ENCODE data around the gene UBE2H. TPM values are rescaled to one million over a fixed set of nuclear protein-coding genes. Genes with fewer than 3 reads are reported as not detected.

Gene UBE2H
- total RNA-seq, 3 donors from 2014 or later = 39.6 to 85.9 (median 40.0) TPM

- no peak for DNase-seq
- ATAC-seq = no peak
- no peaks in the 10 kb centered on the region for H3K36me3 ChIP-seq (ENCODE audit: low read depth)
- intact Hi-C loops (cut with DNase I, micrococcal nuclease) = no loop called here
- H3K9me3 ChIP-seq = peaks cover 8% of the 10 kb centered on the region
- TF ChIP-seq CTCF (IDR thresholded peaks at IDR 0.05) = no peak
- H3K4me1 ChIP-seq (ENCODE audit: low read depth) = no peaks in the 10 kb centered on the region
- H3K4me3 ChIP-seq = no peak overlapping the region
Observed at GRCh38 chr7:129816742-129817141, 136.0 kb downstream of the UBE2H start.

GRCh38 chr7:129807863-129808262 lies 144.9 kb downstream of the UBE2H start:
- intact Hi-C loops (cut with DNase I, micrococcal nuclease) = no loop called here
- no peak for TF ChIP-seq CTCF (IDR thresholded peaks at IDR 0.05)
- DNase-seq (no peak), ATAC-seq (no peak)
- no peaks in the 10 kb centered on the region for H3K36me3 ChIP-seq (ENCODE audit: low read depth)
- H3K4me1 ChIP-seq (ENCODE audit: low read depth) = no peaks in the 10 kb centered on the region
- no peak overlapping the region for H3K4me3 ChIP-seq
- no peaks in the 10 kb centered on the region for H3K9me3 ChIP-seq

DNA sequence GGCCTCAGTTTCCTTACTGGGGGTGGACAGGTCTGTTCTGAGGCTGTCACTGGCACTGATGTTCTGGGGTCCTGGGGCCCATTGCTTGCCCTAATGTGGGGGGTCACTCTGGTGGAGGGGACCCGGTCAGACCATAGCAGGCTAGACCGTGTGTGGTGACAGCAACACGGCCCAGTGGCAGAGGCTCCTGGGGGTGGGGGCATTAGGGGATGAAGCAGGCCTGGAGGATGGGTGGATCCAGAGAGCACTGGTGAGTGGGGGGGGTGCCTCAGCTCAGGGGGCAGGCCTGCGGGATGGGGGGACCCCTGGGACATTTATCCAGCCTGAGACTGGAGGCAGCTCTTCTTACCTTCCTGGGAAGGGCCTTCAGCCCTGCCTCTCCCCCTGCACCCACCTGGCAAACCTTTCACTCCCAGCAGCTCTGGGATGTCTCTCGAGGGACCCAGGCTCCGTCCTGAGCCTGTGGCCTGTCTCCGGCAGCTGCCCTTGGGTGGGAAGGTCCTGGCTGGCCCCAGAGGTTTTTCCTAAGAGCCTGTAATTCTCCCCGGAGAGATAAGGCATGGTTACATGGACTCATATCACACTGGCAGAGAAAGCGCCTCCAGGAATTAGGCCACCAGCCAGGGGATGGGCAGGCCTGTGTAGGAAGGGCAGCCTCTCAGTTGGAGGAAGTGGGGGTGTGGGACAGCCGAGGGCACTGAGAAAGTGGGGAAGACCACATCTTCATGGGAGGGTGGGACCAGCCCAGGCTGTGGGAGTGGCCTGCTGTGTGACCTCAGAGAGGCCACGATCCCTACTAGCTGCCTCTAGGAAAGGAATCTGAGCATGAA lies 147.7 kb downstream of the UBE2H start:
- Histone ChIP-seq H3K36me3 (ENCODE audit: low read depth) (no peaks in the 10 kb centered on the region), H3K9me3 (no peaks in the 10 kb centered on the region), H3K4me3 (no peak overlapping the region), H3K4me1 (ENCODE audit: low read depth) (no peaks in the 10 kb centered on the region)
- no peak for TF ChIP-seq CTCF (IDR thresholded peaks at IDR 0.05)
- no peak for DNase-seq
- peak; percentile 38 for ATAC-seq
- intact Hi-C loops (cut with DNase I, micrococcal nuclease) = no loop called here

DNA sequence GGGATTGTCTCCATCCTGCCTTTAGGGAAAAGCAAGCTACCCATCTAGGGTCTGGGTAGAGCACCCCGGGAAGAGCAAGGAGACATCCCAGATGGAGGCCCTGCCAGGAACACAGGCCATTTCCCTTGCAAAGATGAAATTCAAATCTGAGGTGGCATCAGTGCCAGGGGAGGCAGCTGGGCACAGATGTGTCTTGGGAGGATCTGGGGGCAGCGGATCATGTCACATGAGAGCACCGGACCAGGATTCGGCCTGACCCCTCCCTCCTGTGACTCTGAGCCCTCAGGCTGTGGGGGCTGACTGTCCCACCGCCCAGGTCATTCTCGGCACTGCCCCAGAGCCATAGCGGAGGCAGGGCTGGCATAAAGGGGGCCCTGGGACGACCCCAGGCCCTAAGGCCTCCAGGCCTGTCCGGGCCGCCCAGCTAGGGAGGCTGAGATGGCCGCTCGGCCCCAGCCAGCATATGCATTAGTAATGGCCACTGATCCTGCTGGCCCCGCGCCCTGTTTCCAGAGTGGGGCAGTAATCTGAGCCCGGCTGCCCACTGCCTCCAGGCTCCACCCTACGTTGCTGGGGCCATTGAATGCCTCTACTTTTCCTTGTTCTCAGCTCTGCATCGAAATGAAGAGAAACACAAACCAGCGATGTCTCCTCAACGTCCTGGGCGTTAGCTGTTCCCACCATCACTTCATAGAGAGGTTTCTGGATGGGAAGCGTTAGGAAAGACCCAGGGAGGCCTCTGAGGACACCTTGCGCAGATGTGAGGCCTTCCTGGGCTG lies 148.5 kb downstream of the UBE2H start:
- TF ChIP-seq CTCF (IDR thresholded peaks at IDR 0.05) = no peak
- H3K9me3 ChIP-seq = no peaks in the 10 kb centered on the region
- H3K4me3 ChIP-seq = no peak overlapping the region
- intact Hi-C loops (cut with DNase I, micrococcal nuclease) = no loop called here
- no peaks in the 10 kb centered on the region for H3K36me3 ChIP-seq (ENCODE audit: low read depth)
- no peaks in the 10 kb centered on the region for H3K4me1 ChIP-seq (ENCODE audit: low read depth)
- no peak for ATAC-seq
- no peak for DNase-seq

DNA sequence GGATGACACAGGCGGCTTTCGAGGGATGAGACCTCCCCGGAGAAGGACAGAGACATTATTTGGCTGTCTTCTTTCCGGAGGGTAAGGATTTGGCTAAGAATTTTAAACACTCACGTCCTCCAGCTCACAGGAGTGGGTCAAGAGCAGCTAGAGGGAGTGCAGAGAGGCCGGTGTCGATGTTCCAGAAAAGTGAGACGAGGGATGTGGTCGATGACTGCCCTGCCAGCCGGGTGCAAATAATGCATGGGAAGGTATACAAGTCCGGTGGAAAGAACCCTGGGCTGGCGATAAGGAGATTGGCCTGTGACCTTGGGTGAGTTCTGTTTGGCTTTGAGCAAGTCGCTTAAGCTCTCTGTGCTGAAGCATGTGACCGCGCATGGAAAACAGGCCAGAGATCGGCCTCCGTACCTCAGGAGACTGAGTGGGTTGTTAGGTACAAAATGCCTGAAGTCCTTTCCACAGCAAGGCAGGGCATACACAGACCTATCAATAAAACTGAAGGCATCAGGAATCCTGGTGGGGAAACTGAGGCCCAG lies 149.1 kb downstream of the UBE2H start:
- TF ChIP-seq CTCF (IDR thresholded peaks at IDR 0.05) = no peak
- no peaks in the 10 kb centered on the region for H3K4me1 ChIP-seq (ENCODE audit: low read depth)
- H3K9me3 ChIP-seq = no peaks in the 10 kb centered on the region
- H3K4me3 ChIP-seq = no peak overlapping the region
- intact Hi-C loops (cut with DNase I, micrococcal nuclease) = no loop called here
- no peak for ATAC-seq
- no peak for DNase-seq
- no peaks in the 10 kb centered on the region for H3K36me3 ChIP-seq (ENCODE audit: low read depth)
